GM18502 (cell line): ENCODE results near the gene ATP10A.

Experiments
- ATAC-seq: cut with Tn5 transposase; IDR thresholded peaks from one replicate; pipeline ENCODE4 v1.9.1; 2021; ENCODE audit warnings: mild to moderate bottlenecking; ENCODE audit not compliant: unreplicated experiment, poor library complexity

Gene ATP10A

DNA sequence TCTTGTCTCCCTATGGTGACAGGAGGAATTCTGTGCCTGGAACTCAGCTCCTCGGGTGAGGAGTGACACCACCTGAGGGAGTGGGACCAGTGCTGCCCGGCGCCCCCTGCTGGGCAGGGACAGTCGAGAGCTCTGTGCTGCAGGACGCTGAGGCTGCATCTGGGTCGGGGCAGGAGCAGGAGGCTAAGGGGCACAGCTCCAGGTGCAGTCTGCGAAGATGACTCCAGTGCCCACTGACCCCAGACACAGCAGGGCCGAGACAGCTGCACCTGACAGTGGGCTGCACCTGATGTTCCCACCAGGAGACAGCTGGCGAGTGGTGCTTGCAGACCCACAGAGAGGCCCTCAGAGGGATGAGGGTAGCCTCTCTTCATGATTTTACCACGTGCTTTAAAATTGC lies 152.9 kb downstream of the ATP10A start:
- ATAC-seq = no peak

DNA sequence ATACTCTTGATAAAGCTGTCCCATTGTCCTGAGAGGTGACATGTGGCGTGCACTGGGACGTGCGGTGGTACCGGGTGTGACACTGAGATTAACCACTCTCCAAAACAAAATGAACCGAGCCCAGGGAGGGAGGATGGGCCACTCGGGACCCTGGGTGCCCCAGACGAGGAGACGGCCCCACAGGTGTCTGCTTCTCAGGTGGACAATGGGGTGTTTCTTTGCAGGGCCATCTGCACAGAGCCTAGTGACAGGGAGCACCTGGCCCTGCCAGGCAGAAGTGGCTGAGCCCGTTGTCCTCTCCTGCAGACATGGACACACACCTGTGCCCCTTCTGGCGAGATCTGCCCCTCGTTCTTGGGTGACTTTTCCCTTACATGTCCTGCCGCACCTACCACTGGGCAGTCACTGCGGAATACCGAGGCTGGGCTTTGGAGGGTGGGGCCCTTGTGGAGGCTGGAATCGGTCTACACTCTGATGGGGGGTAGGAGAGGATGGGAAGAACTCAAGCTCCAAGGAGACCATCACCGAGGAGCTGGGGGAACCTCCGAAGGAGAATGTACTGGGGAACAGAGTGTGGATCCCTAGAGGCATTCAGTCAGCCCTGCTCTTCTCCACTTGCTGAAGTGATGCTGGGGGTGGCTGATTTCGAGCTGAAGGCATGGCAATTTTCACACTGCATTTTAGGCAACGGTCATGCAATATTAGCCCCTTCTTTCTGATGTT lies 153.5 kb downstream of the ATP10A start:
- no peak for ATAC-seq

DNA sequence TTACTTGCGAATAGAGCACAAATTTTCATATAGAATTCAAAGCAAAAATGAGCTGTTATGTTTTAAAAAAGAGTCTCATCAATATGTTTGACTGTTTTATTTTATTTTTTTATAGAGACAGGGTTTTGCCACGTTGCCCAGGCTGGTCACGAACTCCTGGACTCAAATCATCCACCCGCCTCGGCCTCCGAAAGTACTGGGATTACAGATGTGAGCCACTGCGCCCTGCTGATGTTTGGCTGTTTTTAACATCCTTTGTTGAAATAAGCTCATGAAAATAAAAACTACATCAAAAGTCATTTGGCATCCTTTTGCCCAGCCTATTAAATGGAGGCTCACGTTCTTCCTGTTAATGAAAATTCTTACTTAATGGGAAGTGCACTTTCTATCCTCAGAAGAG lies 154.7 kb downstream of the ATP10A start:
- ATAC-seq = no peak

DNA sequence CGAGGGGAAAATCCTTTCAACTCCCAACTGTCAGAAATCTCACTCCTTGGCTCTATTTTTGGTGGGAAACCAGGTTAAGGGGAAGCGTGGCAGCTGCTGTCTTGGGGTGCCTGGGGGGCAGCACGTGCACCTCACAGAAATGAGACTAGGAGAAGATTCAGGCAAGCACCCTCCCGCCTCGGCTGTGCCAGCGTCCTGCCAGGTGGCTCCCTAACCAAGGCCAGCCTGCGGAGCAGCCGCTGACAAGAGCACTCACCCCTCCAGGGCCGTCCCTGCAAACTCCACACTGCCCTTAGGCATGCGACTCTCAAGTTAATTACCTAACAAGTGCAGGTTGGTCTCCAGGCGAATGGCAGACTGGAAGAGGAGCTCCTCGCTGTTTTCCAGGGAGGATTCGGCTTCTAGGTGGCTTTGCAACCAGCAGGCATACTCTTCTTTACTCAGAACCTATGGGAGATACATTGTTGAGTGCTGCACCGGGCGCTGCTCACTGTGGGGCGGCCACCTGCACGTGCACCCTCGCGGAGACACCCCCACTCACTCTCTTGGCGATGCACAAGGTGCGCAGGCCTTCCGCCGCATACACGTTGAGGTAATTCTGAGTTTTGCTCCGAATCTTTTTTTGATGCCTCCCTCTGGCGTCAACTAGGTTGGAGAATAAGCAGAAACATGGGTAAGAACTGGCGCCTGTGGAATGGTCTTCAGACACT lies 155.3 kb downstream of the ATP10A start:
- ATAC-seq = no peak

DNA sequence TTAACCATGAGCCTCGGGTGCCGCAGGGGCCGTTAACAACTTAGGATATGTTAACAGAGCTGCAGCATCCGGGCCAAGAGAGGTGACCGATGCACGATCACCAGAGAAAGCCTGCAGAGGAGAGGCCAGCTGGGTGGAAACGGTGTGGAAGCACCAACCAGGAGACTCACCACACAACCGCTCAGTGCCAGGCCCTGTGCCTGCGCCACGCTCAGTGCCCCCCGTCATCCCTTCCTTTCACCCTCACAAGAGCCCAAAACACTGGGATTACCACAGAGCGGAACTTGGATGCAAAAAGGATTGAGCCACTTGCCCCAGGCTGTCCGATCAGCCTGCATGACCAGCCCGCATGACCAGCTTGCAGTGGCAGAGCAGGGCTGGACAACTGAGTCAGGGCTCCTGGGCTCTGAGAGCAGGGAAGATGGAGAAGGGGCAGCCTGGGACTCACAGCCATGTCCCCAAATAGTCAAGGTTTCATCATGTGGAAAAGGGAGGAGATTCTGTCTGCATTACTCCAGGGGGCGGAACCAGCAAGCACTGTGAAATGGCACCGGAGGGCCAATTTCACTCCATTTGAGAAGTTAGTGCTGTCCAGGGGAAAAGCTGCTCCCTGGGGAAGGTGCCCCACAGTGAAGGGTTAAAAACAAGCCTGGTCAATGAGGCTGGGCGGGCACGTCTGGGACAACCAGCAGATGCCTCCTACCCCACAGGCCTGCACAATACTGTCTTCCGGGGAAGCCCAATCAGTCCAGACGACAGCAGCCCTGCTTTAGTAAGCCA lies 156.8 kb downstream of the ATP10A start:
- no peak for ATAC-seq

DNA sequence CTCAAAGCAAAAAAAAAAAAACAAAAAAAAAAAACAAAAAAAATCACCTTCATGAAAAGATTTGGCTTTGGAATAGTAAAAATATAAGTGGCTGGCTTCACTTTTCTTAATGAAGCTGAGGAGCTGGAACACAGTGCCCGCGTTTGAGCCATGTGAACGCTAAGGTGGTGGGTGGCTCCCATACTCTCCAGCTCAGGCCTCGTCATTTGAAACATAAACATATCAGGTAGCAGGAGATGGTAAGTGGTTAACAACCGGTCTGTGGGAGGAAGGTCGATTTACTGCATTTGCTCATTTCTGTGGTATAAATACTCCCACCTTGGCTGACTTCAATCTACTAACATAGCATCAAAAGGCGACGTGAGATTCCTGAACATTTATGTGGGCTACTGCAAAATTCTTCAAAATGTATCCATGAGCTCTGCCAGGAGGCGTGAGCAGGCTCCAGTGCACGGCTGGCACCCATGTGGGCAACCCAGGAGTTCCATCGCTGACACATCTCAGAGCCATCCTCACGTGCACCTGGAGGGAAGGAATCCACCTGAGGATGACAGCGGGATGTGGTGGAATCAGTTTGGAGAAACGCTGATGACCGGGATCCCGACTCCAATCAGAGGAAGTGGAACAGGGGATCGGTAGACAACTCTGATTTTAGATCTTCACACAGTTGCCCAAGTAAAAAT lies 157.6 kb downstream of the ATP10A start:
- no peak for ATAC-seq

DNA sequence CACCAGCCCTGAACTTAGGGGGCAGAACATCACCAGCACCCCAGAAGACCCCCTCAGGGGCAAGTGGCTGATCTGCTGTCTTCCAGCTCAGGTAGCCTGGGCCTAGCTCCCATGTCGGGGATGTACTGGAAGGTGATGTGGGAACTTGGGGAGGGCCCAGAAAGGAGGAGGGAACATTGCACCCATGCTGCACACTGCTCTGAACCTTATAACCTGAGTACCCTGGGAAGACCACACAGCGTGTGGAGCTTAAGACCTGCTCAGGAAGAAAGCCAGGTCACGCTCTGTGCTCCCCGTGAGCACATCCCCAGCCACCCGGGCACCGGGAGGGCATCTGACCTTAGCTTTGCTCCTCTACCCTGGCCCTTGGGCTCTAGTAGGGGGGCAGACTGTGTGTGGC lies 159.4 kb downstream of the ATP10A start:
- no peak for ATAC-seq

DNA sequence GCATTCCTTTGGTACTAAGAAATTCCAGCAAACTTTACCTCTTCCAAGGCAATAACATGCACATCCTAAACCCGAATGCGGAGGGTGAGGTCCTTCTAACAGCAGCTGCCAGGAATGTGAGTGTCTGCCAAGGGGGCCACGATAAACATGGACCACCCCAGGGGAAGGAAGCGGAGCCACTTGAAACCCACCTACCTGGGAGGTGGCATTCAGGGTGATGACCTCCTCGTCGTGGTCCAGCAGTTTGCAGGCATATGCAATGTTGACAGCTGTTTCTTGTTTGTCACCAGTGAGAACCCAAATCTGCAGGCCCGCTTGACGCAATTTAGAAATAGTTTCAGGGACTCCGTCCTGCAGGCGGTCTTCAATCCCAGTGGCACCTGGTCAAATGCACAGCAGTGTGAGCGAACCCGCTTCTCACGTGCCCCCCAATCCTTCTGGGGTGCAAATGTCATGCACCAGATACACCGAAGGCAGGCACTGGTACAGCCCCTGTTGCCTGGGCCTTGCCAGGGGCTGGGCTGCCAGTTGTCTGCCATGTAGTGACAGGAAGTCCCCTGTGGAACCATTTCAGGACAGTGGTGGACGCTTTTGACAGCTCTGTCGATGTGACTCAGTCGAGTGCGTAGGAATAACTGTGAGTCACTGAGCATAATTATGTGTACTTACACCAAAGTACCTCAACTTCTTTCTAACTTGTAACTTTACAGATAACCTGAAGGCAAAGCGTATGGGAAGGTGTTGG lies 161.2 kb downstream of the ATP10A start:
- no peak for ATAC-seq

DNA sequence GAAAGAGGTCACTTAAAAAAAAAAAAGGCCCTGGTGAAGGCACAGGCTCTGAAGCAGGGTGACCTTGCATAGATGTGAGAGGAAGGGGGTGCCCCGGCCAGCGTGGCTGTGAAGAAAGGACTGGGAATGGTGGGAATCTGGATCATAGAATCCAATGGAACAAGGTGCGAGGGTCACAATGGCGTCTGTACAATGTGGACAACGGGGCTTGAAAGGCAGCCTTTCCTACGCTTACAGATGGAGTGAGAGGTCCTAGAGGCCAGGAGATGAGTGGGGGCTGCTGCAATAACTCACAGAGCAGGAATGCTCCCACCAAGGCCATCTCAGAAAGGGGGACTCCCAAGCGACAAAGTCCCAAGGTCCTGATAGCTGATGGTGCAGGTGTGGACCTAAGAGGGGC lies 162.2 kb downstream of the ATP10A start:
- ATAC-seq = no peak

DNA sequence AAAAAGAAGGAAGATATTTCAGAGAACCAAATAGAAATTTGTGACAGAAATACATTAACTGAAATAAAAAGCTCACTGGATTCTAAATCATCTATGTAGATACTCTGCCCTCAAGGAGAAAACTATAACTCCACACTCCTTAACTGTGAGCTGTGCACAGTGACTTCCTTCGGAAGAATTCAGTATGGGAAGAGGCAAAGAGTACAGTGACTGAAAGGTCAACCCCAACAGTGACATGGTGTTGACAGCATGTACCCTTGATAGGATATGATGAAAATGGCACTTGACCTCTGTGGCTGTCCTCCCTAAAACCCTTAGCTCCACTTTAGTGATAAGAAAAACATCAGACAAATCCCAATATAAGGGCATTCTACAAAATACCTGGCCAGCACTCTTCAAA lies 165.5 kb downstream of the ATP10A start:
- ATAC-seq = no peak

DNA sequence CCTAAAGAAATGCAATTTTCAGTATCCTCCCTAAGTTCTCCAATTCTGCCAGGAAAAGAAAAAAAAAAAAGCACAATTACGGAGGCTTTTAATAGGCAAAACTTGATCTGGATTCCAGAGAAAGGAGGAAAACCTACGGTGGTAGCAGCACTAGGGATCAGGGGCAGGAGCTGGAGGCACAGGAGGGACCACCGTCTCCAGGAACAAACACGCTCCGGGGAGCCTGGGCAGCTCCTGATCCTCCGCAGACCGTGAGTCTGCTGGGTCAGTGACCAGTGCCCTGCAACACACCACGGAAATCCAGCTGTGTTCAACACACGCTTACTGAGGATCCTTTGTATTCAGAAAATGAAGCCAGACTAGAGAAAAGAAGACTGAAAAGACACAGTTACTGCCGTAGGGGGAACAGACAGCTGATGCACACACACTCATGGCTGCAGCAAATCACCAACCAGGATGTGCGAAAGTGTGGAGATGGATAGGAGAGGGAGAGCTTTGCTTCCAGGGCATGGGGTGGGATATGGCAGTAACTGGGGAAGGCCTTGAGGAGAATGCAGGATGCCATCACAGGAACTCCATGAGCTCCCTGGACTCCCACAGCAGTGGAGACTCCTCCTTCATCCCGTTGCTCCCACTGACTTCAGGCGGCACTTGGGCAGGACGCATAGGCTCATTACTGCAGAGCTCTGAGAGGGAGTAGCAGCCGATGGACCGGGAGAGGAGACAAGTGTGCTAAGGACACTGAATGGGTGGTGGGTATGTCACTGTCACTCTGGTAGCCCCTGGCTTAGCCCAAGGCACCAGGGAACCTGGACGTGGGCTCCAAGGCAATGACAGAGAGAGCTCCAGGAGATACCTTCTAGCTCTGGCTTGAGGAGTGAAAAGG lies 167.0 kb downstream of the ATP10A start:
- ATAC-seq = no peak

DNA sequence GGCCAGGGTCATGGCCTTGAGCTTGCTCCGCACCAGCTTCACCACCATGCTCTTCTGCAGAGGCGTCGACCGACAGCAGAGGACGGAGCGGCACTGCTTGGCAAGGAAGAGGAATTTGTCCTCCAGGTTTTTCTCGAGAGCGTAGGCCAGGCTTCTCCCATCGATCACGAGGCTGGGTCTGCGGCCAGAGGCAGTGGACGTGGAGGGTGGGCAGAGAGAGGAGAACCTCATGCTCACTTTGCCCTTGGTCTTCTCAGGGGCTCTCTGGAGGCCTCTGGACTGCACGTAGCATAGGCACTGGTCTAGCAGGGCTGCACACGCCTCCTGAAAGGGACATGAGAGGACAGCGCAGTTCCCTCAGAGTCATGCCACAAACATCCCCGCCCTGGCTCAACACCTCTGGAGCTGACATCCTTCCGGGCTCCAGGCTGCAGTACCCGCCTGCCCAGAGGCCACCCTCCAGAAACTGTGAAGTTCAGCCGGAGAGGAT lies 168.3 kb downstream of the ATP10A start:
- no peak for ATAC-seq

DNA sequence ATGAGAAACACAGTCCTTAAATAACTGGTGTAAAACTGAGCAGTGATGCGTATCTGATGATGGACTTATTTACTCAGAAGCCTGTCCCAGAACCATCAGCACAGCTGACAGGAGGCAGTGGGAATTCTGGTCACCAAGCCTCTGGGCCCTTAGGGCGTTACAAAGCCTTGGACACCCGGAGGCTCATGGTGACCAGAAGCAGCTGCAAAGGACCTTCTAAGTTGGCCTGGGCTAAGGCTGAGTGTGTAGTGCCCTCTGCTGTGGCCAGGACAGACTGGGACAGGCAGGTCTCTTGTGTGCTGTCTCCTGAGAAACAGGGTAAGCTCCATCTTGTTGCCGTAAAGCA lies 168.9 kb downstream of the ATP10A start:
- ATAC-seq = no peak

DNA sequence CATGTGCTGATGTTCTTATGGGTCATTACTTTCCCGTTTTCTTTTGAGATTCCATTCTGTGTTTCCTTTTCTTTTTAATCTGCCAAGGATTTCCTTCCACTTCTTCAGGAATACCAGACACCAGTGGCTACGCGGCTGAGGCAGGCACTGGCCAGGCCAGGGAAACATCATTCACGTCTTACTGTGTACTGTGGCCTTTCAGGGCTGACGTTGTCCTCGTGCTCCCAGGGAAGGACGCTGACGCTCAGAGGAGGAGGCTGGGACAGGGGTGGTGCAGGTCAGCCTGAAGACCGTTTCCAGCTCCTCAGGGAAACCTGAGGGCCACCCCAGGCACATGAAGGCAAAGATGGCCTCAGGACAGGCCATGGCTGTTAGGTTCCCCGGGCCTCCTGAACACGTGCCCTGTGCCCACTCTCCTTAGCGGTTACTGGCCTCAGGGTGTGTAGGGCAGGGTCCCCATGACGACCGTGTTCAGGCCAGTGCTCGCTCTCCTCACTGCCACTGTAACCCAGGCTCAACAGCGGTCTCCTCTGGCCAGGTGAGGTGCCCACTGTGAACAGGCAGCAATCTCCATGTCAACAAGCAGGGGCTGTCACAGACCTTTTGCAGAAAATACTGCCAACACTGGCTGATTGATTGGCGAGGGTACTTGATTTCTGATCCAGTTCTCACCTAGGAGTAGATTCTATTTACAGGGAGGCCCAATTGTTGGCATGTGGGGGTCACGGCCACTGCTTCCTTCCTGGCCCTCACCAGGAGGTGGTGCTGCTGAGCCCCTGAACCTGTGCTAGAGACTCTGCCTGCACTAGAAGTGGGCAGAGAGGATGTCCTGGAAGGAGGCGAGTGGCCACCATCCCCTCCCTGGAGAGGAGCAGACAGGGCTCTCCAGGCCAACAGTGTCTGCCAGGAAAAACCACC lies 169.5 kb downstream of the ATP10A start:
- no peak for ATAC-seq

DNA sequence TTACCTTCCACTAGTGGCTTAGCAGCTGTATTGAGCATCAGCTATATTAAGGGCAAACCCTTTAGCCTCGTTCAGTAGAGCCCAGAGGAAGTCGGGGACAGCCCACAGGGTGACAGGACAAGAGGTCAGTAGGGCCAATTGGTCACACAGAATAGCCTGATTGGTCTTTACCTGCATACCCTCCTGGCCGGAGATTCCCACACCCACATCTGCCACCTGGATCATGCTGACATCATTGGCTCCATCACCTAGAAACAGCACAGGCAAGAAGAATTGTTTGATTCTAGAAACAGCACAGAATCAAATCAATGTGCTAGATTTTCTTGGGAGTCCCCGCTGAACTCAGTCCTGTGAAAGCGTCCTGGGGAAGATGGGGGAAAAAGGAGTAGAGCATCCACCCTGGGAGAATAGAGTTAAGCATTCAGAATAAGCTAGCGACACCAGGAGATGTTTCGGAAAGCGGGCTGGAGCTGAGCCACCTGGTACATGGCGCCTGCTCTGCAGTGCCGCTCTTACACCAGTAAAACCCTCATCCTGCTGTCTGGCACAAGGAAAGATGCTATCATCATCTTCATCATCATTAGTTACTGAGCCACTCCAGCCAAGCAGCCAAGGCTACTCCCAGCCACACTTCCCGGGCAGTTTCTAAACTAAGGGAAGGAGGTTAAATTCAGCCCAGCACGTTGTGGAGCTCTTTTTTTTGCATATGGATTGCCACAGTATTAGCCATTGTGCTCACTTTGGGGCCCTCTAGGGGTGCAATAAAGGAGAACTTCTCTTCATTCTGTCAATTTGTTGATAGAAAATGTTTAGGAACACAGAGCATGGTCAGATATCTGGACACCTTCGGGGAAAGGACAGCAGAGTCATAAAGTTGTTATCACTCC lies 171.3 kb downstream of the ATP10A start:
- no peak for ATAC-seq

DNA sequence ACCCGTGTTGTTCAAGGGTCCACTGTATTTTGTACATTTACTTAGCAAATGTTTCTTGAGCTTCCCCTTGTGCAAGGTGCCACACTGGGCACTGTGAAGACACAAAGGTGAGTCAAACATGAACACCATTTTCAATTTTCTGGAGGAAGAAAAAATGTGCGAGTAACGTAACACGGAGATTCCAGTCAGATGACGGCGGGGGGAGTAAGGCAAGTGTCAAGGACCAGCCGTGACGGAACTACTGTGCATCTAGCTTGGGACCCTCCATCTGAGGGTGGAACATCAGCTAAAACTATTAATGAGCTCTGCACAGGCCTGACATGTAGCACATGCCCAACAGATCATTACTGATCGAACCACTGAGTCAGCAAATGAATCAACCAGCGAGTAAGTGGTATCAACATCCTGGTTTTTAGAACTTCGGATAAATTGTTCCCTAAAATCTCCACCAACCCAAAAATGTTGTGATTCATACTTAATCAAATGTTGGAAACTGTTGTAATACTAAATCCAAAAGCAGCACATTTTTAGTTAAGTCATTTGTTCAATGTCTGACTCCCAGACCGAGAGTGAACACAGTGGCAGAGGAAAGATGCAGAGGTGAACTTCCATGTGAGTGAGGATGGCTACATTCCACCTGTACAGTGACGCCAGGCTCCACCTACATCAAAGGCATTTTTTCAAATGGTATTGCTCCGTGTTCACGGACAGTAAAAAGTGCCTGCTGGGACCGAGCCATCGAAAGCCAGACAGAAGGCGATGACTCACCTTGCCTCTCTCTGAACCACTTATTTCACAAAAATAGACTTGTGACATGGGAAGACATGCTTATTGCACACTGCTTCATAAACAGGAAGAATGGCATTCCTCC lies 172.2 kb downstream of the ATP10A start:
- ATAC-seq = no peak
